Measurements from ENCODE around the gene DPM1.

The DPM1 gene

GRCh38 chr20:50898475-50898874 lies 59.9 kb downstream of the DPM1 start:
- peak overlapping the region; percentile 88 for H3K27ac ChIP-seq
- TF ChIP-seq ZFX (IDR thresholded peaks at IDR 0.05; ENCODE audit: borderline replicate concordance) = no peak
- no peak for TF ChIP-seq CTCF (IDR thresholded peaks at IDR 0.05)

GRCh38 chr20:50895111-50895830 lies 63.1 kb downstream of the DPM1 start:
- peak overlapping the region; percentile 88 for H3K27ac ChIP-seq
- TF ChIP-seq ZFX (IDR thresholded peaks at IDR 0.05; ENCODE audit: borderline replicate concordance) (no peak), CTCF (IDR thresholded peaks at IDR 0.05) (no peak)

GRCh38 chr20:50893620-50894019 lies 64.7 kb downstream of the DPM1 start:
- H3K27ac ChIP-seq = no peak overlapping the region
- TF ChIP-seq ZFX (IDR thresholded peaks at IDR 0.05; ENCODE audit: borderline replicate concordance) = no peak
- TF ChIP-seq CTCF (IDR thresholded peaks at IDR 0.05) = no peak

- no peak overlapping the region; the same call in 1 of the 2 replicates for H3K27ac ChIP-seq
- TF ChIP-seq CTCF (IDR thresholded peaks at IDR 0.05) = no peak
- TF ChIP-seq ZFX (IDR thresholded peaks at IDR 0.05; ENCODE audit: borderline replicate concordance) = no peak
Measured at GRCh38 chr20:50892394-50892793, 65.9 kb downstream of the DPM1 start.

- TF ChIP-seq CTCF (IDR thresholded peaks at IDR 0.05) = no peak
- TF ChIP-seq ZFX (IDR thresholded peaks at IDR 0.05; ENCODE audit: borderline replicate concordance) = no peak
- peak overlapping the region; percentile 22; the same call in 1 of the 2 replicates for H3K27ac ChIP-seq
Measured at GRCh38 chr20:50891138-50891537, 67.2 kb downstream of the DPM1 start.

GRCh38 chr20:50887576-50887975 lies 70.8 kb downstream of the DPM1 start:
- TF ChIP-seq CTCF (IDR thresholded peaks at IDR 0.05) (no peak), ZFX (IDR thresholded peaks at IDR 0.05; ENCODE audit: borderline replicate concordance) (no peak)
- H3K27ac ChIP-seq = no peak overlapping the region

- H3K27ac ChIP-seq = no peak overlapping the region
Measured at GRCh38 chr20:50886184-50886790, 72.0 kb downstream of the DPM1 start.

More at GRCh38 chr20:50886184-50886790, 72.0 kb downstream of the DPM1 start:
- no peak for TF ChIP-seq ZFX (IDR thresholded peaks at IDR 0.05; ENCODE audit: borderline replicate concordance)
- TF ChIP-seq CTCF (IDR thresholded peaks at IDR 0.05) = no peak
